HG03095 (cell line): Measurements from ENCODE around the gene GPR85.
"Not testable (repeated sequence)": the region's sequence is repeated elsewhere in the genome, so short reads cannot be mapped to it uniquely, and the experiment has no call there.

Experiments used
- ATAC-seq: cut with Tn5 transposase; IDR thresholded peaks from one replicate; pipeline ENCODE4 v1.9.1; 2021; ENCODE audit warnings: moderate library complexity; ENCODE audit not compliant: unreplicated experiment

Gene GPR85

GRCh38 chr7:113084496-113085172 lies 2.0 kb downstream of the GPR85 start:
- no peak for ATAC-seq

DNA sequence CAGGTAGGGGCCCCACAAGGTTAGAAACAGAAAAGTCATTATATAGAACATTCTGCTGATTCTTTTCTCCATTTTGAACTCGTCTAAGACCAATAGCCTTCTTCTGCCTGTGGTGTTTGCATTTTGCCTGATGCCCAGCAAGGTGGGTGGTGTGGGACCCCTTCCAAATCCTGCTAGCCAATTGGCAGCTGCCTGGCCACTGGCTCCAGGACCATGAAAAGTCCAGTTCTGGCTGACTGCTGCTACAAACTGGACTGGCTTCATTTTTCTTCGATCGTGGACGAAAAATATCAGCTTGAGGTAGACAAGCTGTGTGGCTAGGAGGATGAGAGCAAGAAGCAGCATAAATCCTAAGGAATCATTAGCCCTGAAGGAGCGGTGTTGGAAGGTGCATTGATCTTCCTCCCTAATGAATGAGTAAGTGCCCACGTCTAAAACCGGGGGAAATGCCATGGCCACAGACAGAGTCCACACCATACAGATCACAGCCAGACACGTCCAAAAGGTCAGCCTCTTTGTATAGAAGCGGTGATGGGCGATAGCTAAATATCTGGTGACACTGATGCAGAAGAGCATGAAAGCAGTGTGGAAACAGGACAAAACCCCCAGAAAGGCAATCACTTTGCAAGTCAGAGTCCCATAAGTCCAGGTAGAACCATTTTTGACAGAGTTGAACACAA lies 2.7 kb downstream of the GPR85 start:
- ATAC-seq: no peak

- no peak for ATAC-seq
Measured at GRCh38 chr7:113083132-113083815, 3.4 kb downstream of the GPR85 start.

- ATAC-seq: no peak
Measured at GRCh38 chr7:113078331-113078730, 8.3 kb downstream of the GPR85 start.

GRCh38 chr7:113076703-113077102 lies 9.9 kb downstream of the GPR85 start:
- no peak for ATAC-seq

GRCh38 chr7:113071465-113071864 lies 15.2 kb downstream of the GPR85 start:
- ATAC-seq: no peak

DNA sequence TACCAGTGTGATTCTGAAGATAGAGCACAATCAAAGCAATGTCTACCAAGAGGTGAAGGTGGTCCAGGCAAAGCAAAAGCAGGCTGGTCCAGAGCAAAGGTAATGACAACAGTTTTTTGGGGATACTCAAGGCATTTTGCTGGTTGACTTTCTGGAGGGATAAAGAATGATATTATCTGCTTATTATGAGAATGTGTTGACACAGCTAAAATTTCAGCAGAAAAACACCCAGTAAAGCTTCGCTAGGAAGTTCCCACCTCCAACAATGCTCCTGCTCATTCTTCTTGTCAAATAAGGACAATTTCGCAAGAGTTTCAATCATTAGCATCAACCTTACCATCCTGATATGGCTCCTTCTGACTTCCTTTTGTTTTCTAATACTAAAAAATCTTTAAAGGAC lies 24.1 kb downstream of the GPR85 start:
- no peak for ATAC-seq

DNA sequence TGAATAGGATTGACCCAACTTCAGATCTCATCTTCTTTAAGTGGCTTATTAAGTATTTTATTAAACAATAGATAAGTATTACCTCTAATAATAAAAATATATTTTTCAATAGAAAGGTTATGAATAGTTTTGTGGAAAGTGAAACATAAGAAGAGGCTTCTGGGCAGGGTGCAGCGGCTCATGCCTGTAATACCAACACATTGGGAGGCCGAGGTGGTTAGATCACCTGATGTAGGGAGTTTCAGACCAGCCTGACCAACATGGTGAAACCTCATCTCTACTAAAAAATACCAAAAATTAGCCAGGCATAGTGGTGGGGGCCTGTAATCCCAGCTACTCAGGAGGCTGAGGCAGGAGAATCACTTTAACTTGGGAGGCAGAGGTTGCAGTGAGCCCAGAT lies 26.5 kb downstream of the GPR85 start:
- ATAC-seq: no peak

DNA sequence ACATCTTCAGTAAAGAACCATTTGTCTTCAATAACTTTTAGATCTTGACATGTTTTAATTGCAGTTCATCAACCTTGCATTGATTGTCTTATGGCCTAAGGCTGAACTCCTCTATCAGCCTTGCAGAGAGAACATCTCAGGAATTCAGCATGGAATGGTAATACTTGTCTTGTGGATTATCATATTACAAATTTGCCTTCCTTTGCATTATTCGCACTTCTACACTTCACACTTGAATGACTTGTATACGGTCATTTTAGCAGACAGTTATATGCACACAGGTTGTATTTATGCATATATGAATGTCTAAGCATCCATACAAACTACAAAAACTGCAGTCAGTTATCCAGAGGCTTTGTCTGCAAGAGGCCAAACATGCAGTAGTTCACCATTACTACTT lies 31.7 kb downstream of the GPR85 start:
- ATAC-seq: no peak

- ATAC-seq: not testable (repeated sequence)
Measured at GRCh38 chr7:113054272-113054671, 32.4 kb downstream of the GPR85 start.

DNA sequence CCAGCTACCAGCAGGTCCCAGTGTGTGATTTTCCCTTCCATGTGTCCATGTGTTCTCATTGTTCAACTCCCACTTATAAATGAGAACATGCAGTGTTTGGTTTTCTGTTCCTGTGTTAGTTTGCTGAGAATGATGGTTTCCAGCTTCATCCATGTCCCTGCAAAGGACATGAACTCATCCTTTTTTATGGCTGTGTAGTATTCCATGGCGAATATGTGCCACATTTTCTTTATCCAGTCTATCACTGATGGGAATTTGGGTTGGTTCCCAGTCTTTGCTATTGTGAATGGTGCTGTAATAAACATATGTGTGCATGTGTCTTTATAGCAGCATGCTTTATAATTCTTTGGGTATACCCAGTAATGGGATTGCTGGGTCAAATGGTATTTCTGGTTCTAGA lies 37.4 kb downstream of the GPR85 start:
- not testable (repeated sequence) for ATAC-seq

DNA sequence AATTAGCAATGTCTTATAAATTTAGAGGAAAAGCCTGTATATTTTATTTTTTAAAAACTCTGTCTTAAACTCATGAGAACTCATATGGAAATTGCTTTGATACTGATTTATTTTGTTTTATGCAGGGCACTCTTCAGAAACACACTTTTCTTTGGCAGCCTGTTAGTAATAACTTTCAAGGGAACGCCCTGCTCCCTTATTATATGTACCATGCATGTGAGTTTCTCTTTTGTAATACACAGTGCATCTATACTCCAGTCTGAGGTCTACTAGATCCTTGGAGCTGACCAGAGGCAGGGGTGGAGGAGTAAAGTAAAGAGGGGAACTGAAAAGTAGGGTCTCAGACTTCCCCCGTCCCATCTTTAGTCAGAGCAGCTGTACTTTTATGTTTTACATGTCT lies 40.2 kb downstream of the GPR85 start:
- no peak for ATAC-seq

DNA sequence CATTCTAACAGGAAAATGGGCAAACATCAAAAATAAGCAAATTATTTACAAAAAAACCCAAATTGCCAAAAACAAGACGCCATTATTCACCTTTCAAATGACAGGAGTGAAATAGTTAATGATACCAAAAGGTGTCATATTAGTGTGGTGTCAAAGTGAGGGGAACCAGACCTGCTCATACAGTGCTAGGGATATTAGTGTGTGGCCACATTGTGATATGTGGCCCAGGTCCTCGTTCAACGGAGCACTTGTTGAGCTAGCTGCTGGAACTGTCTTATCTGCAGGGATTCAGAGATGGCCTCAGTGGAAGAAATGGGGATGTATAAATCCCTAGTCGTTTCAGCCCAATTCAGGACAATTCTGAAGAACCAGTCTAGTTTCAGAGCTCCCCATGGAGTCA lies 41.2 kb downstream of the GPR85 start:
- no peak for ATAC-seq

- no peak for ATAC-seq
Measured at GRCh38 chr7:113044394-113044793, 42.2 kb downstream of the GPR85 start.

- ATAC-seq: no peak
Measured at GRCh38 chr7:113040849-113041248, 45.8 kb downstream of the GPR85 start.

DNA sequence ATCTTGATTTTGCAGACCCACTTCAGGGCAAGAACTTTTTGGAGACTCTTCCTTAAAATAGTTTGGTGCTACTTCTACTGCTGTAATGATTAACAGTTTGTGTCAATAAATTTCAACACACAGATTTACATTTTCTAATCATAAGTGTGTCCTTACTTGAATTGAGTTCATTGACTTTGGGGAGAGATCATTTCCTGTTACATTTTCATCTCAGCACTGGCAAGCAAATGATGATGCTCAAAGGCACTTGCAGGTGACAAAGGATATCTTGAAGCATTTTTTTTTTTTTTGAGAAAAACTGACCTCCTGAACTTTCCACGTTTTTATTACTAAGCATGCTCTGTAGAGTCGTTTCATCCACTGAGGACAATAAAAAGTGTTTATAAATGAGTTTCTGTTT lies 52.7 kb downstream of the GPR85 start:
- ATAC-seq: no peak
